ENCODE results near the gene SLC12A4.
"Not testable (repeated sequence)": the region's sequence is repeated elsewhere in the genome, so short reads cannot be mapped to it uniquely, and the experiment has no call there.

The SLC12A4 gene

DNA sequence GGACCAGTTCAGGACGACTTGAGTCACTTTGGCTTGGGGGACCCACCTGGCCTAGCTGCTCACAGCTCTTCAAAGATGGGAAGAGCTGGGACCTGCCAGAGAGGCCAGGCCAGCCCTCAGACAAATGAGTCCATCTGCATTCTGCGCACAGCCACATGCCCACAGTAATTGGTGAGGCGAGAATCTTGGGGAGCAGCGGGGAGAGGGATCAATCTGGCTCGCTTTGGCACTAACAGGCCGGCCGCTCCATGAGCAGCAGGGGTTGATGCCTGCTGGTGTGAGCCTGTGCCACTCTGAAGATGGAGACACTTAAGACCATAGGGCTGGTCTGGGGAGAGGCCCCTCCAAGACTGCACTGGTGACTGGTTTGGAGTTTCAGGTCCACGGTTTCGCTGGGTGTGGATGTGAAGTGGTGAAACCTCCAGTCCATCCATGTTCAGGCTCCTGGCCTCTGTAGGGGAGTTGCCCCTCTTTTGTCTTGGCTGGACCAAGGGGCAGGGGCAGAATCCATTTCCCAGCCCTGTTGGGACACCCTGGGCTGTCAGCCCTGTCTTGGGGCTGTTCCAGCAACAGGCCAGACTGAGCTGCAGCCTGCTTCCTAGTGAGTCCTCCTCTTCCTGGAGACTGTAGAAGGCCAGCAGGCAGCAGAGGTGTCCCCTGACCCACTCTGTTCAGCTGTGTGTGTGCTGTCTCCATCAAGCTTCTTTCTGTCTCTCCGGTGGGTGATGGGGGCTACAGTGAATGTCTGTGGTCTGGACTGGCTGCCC is 44.1 kb downstream of the SLC12A4 start:
- no peak for DNase-seq

DNA sequence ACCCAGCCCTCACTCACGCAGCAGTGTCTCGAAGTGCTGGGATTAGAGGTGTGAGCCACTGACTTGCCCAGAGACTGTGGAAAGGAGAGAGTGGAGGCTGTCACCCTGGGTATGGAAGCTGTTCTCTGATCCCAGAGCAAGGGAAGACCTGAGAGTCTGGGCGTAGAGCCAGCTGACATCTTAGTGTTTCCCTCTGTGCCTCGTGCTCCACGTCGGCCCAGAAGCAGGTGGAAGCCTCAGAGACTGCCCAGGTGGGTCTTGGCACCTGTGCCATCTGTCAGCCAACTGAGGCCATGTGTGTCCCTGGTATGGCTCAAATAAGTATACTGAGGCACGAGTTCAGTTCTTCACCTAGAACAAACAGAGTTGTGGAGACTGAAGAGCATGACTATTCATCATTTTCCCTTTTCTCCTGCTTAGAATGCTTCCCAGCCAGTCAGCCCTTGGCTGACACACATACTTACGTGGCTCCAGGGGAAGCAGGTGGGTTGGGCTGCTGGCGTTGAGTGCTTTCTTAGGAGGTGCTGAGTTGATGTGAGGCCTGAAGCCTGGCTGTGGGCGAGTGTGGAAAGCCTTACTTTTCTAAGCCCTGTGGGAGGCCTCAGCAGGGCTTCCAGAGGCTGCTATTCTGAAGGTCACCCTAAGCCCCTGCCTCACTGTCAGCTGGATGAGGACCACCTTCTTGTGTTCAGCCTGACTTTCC is 44.9 kb downstream of the SLC12A4 start:
- no peak for DNase-seq

DNA sequence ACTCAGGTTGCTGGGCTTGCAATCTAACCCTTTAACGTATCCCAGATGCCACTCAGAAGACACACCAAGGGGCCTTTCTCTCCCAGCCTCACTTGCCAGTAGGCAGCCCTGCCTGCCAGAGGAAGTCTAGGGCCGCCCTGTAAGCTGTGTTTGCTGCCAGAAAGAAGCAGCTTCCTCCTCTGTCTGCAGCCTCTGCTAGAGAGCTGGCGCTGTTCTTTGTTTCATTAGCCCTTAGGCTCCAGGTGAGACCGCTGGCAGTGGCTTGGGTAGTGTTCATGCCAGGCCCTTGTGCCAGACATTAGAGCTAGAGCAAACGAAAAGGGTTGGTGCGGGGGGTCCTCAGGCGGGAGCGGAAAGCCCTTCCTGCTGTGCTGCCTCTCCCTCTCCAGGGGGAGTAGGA is 45.7 kb downstream of the SLC12A4 start:
- no peak for DNase-seq

DNA sequence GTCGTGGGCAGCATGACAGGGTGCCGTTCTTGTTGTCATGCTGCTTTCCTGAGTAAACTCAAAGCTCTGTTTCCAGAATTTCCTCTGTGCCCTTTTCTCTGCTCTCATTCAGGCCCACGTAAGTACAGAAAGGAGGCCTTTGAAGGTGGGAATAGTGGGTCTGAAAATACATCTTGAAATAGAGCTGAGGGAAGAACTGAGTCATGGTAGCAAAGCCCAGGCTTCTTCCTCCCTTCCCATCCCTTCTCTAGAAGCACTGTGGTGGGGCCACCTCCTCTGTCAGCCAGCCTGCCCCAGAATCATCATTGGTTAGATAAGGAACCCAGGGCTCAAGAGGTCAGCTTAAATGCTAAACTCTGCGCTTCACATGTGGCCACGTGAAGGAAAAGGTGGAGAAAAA is 46.2 kb downstream of the SLC12A4 start:
- no peak for DNase-seq

DNA sequence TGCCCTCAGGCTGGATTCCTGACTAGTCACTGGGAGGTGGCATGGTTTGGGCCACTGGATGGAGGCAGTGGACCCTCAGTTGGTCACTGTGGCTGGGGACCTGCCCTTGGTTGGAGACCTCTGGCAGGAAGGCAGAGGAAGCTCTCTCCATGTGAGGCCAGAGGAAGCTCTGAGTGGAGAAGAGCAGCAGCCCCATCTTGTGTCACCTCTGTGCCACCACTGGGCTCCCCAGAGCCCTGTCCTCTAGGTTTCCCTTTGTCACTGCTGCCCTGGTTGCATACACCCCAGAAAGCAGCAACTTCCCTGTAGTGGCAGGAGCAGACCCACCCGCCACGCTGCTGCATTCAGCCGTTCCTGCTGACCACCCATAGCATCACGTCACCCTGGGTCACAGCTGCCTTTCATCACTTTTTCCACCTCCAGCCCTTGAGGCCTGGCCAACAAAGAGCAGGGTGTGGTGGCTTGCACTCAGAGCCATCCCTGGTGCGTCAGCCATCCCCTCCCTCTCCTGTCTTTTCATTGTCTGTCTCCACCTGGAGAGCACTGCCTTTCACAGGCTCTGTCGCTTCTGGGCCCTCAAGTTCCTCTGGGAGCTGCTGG is 48.7 kb downstream of the SLC12A4 start:
- peak; percentile 1 for DNase-seq

DNA sequence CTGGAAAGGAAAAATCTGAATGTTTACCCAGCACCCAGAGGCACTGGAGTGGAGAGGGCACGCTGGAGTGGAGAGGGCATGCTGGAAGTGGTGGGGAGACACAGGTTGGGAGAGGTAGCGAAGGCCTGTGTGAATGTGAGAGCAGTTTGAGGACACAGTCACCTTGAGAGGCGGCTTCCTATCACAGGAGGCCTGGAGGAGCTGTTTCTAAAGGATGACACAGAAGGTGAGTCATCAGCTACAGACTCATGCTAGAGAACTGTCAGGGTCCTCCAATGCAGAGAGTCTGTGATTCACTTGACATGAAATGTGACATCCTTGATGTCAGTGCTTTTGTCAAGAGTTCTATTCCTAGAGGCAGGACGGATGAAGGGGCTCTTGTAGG is 50.6 kb downstream of the SLC12A4 start:
- DNase-seq, result no peak

DNA sequence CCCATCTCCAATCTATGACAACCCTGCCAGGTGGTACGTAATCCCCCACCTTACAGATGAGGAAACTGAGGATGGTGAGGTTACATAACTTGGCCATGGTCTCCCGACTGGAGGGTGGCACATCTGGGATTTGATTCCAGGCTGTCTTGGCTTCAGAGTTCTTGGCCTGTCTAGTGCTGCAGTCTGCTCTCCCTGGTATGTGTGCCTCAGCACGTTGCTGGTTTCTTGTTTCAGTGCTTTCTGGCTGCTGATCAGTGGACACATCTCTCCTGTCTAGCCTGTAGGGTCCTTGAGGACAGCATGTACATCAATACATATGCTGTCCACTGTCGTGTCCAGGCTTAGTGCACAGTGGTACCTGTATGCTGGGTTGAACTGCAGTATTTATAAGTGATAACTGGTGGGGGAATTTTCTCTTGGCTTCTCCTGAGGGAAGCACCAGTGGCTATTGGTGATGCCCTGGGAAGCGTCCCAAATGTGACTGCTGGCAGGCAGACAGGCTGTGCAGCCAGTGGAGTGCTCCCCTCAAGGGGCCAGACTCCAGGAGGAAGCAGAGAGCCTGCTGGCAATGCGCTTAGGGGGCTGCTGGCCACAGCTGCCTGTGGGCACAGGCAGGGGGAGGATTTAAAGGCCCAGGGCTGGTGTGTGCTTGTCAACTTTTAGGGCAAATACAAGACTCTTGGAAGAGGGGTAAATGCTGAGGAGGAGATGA is 51.1 kb downstream of the SLC12A4 start:
- DNase-seq, result no peak

DNA sequence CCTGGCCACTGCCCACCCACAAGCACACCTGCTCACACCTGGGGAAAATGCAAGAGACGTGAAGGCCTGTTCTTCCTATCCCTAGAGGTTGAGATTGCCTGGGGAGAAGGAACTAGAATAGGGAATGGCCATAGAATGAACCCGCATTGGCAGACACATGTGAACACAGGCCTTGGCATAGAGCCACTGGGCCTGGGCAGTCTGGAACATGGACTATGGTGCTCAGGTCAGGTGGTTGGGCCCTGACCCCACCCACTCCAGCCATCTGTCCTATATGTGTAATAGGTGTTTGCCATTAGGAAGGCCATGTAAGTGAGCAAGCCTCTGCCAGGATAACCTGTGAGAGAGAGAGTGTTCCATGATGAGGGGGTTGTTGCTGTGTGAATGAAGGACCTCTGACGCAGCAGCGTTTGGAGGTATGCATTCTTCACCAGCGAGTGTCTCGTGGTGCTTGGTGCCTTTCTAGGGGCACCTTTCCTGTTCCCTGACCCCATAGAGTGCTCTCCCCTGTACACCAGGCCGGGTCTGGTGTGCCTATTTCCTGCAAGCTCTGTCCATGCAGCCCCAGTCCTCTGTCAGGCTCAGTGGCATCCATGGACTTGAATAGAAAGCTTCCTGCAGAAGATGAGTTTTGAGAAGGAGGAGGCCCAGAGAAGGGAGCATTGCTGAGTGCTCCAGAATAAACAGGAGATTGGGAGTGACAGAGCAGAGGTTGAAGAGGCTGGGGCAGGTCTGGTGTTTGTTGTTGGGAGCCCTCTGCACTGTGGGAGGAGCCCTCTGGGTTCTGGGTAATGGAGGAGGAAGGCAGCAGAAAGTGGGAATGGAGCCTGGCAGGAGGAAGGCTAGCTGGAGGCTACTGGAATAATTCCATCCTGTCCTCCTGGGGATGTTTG is 52.4 kb downstream of the SLC12A4 start:
- no peak for DNase-seq

DNA sequence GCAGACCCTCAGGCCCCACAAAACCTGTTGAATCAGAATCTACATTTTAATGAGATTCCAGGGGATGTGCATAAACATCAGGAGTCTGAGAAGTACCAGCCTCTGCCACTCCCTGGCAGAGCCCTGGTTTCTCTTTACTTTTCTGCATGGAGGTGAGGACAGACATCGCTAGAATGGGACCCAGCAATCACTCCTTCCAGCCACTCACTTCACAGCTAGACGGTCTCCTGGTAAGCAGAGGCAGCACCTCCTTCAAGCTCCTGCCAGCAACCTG is 53.0 kb downstream of the SLC12A4 start:
- DNase-seq, result not testable (repeated sequence)

DNA sequence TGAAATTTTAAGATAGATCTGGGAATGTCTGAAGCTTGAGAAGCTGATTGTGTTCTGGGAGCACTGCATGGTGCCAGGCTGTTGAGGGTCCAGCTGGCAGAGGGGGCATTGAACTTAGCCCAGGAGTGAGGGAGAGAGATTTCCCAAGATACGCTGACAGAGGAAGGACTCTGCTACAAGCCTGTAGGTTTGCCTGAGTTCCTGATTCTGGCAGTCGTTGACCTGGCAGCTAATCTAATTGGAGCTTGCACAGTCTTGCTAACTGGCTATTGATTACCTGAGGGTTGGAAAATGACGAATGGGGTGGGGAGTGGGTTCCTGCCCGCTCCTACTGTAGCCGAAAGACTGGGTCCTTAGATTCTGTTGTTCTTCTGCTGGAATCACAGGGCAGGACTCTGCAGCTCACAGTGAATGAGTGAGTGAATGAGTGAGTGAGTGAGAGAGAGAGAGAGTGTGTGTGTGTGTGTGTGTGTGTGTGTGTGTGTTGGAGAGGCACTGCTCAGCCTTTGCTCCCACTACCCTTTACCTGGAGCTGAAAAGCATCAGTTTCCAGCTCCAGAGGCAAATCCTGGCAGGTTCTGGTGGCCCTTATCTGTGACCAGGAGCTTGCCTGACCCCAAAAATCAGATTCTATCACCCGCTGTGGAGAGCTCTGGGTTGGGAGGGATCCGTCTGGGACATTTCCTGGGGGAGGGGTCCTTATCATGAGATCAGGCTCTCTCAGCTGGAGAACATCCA is 53.5 kb downstream of the SLC12A4 start:
- no peak for DNase-seq

DNA sequence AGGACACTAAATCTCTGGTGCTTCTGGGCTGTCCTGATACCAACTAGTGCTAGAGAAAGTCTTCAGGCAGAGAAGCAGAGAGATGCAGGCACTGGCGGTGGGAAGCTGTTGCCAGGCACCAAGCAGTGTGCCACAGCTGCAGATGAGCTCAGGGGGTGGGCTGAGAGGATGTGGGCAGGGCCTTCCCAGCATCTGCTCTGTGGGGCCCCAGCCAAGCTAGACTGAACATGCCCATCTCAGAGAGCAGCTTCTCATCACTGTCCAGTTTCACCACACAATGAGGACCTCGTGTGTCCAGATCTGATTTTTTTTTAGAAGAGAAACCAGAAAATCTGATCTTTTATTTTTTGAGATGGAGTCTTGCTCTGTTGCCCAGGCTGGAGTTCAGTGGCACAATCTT is 58.3 kb downstream of the SLC12A4 start:
- no peak for DNase-seq

DNA sequence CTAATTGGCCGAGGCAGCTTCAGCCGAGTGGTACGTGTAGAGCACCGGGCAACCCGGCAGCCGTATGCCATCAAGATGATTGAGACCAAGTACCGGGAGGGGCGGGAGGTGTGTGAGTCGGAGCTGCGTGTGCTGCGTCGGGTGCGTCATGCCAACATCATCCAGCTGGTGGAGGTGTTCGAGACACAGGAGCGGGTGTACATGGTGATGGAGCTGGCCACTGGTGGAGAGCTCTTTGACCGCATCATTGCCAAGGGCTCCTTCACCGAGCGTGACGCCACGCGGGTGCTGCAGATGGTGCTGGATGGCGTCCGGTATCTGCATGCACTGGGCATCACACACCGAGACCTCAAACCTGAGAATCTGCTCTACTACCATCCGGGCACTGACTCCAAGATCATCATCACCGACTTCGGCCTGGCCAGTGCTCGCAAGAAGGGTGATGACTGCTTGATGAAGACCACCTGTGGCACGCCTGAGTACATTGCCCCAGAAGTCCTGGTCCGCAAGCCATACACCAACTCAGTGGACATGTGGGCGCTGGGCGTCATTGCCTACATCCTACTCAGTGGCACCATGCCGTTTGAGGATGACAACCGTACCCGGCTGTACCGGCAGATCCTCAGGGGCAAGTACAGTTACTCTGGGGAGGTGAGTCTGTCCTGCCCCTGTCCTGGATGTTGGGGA is 59.2 kb downstream of the SLC12A4 start:
- no peak for DNase-seq

DNA sequence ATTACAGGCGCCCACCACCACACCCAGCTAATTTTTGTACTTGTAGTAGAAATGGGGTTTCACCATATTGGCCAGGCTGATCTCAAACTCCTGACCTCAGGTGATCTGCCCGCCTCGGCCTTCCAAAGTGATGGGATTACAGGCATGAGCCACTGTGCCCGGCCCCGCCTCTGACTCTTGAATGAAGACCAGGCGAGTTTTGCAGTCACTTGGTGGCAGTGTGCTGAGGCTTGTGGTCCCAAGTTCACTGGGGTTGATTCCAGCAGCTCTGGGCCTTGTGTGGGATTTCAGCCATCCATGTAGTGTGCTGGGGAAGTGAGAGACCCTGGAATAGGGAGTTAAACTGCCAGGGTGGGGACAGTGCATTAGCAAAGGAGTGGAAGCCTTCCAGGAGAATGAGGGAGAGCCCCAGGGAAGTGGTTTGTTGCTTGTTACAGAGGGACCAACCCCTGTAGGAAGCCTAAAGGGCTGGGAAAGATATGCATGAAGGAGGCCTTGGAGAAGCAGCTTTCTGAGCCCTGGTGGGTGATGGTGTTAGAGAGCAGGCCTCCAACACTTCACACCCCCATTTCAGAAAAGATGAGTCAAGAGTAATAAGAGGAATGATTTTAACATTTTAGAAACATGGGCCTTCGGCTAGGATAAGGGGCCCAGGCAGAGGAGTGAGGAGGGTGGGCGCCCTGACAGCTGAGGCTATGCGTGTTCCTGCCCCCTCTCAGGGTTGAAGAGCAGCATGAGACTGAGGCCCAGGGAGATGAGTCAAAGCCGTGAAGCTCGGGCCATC is 60.8 kb downstream of the SLC12A4 start:
- no peak for DNase-seq

DNA sequence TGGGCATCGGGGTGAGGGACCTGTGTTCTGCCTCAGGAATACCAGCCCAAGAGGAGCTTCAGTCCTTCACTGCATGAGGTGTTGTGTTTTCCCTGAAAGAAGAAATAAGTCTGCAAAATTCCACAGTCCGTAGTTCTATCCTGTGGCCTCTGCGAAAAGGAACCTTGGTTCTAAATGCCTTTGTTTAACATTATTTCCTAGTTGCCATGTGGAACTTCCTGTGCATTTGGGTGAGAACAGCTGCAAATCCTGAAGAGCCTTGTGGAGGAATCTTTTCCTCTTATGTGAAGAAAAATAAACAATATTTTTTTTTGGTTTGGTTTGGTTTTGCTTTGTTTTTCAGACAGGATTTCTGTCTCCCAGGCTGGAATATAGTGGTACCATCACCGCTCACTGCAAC is 65.6 kb downstream of the SLC12A4 start:
- no peak for DNase-seq

DNA sequence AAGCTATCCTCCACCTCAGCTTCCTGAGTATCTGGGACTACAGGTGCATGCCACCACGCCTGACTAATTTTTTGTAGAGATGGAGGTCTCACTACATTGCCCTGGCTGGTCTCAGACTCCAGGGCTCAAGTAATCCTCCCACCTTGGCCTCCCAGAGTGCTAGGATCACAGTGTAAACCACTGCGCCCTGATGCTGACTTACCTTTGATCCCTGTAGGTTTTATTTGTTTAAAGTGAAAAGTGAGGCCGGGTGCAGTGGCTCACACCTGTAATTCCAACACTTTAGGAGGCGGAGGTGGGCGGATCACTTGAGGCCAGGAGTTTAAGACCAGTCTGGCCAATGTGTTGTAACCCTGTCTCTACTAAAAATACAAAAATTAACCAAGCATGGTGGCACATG is 66.7 kb downstream of the SLC12A4 start:
- no peak for DNase-seq

DNA sequence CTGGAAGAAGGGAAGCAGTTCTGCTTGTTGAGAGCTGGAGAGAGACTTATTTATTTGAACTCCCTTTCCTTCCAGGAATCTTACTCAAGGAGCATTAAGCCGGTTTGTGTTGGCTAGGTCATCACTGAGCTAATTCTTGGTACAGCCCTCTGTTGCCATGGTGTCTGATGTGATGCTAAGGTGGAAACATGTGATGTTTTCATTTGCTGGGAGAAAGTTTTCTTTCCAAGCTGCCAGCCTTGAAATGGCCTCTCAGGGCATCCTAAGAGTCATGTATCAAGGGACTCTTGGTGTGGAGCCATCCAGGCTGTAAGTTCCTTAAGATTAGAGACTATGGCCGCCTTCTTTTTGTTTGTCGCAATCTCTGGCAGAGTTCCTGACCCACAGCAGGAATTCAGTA is 71.2 kb downstream of the SLC12A4 start:
- DNase-seq, result no peak

DNA sequence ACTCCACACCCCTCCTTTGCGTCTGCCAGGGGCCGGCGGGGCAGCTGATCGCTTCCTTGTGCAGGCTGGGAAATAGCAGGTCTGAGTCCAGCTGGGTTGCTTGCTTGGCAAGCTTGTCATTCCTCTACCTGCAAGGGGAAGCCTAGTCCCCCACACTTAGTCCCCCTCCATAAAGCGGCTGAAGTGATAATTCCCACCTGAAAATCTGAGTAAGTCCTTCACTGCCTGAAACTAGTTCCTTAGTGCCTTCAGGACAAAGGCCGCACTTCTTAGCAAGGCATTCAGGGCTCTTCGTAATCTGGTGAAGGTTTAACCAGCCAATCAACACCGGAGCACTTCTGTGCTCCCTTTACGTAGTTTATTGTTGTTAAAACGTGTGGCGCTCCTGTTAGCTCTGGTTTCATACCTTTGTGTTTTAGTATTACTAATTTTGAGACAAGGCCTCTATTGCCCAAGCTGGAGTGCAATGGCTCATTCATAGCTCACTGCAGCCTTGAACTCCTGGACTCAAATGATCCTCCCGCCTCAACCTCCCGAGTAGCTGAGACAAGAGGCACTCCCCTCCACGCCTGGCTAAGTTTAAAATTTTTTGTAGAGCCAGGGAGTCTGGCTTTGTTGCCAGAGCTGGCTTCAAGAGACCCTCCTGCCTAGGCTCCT is 74.6 kb downstream of the SLC12A4 start:
- DNase-seq, result no peak
